GM12878 (cell line): ENCODE data around the gene PATL2.

Source experiments
- EGR1 ChIP-seq, 2 experiments: IDR thresholded peaks; 1 replicate in 1 of 2; 2 replicates in 1 of 2; pipeline ENCODE4 v1.6.1; 2011 to 2012; ENCODE audit warnings: low read depth in 2 of 2, low read length in 2 of 2, borderline replicate concordance in 1 of 2, mild to moderate bottlenecking in 1 of 2, moderate library complexity in 1 of 2
- NR2C1 ChIP-seq: fragments of 450-650 bp; IDR thresholded peaks from 2 replicates; pipeline ENCODE4 v1.6.1; 2017; ENCODE audit warnings: antibody characterized with exemption, mild to moderate bottlenecking, moderate library complexity
- POLR2A ChIP-seq: IDR thresholded peaks from 2 replicates; pipeline ENCODE4 v1.6.1; 2011; ENCODE audit warnings: low read depth, mild to moderate bottlenecking, low read length
- ZNF622 ChIP-seq: fragments of 450-650 bp; IDR thresholded peaks from 2 replicates; pipeline ENCODE4 v1.6.1; 2017; ENCODE audit warnings: mild to moderate bottlenecking, inconsistent platforms
- ZZZ3 ChIP-seq: IDR thresholded peaks from 2 replicates; pipeline ENCODE4 v1.6.1; 2011; ENCODE audit warnings: low read depth; ENCODE audit not compliant: control insufficient read depth, insufficient read length
- TF ChIP-seq, protein P1 (sequence below), 3 experiments: IDR thresholded peaks in 2 of 3; conservative IDR thresholded peaks in 1 of 3; 2 replicates each; pipeline ENCODE4 v1.5.1; 2011; ENCODE audit warnings: low read depth in 3 of 3, low read length in 3 of 3, mild to moderate bottlenecking in 3 of 3, control low read depth in 2 of 3, moderate library complexity in 2 of 3, inconsistent platforms in 1 of 3, mixed read lengths in 1 of 3; ENCODE audit not compliant: control insufficient read depth in 2 of 3, insufficient read depth in 1 of 3; ENCODE audit errors: extremely low read depth in 1 of 3

DNA sequence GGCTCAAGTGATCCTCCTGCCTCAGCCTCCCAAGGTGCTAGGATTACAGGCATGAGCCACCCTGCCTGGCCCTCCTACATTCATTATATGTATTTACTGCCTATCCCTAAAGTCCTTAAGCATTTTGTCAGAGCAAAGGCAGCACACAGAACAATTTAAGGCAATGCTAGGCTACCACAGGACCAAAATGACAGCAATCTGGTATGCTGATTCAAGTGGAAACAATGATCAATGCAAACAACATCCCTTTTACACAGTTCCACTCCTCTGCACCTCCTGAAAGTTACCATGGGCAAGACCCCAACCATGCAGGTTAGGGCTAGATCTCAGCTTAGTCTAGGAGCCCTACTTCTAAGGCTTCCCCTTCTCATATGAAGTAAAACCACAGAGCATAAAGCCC is 87.9 kb downstream of the PATL2 start:
- TF ChIP-seq ZNF622 (no peak), NR2C1 (no peak), POLR2A (no peak), EGR1 (IDR thresholded peaks at IDR 0.05; ENCODE audit: borderline replicate concordance in 1 of 2, low read depth in 2 of 2, low read length in 2 of 2) (no peak), ZZZ3 (no peak)
- TF ChIP-seq, protein P1, sequence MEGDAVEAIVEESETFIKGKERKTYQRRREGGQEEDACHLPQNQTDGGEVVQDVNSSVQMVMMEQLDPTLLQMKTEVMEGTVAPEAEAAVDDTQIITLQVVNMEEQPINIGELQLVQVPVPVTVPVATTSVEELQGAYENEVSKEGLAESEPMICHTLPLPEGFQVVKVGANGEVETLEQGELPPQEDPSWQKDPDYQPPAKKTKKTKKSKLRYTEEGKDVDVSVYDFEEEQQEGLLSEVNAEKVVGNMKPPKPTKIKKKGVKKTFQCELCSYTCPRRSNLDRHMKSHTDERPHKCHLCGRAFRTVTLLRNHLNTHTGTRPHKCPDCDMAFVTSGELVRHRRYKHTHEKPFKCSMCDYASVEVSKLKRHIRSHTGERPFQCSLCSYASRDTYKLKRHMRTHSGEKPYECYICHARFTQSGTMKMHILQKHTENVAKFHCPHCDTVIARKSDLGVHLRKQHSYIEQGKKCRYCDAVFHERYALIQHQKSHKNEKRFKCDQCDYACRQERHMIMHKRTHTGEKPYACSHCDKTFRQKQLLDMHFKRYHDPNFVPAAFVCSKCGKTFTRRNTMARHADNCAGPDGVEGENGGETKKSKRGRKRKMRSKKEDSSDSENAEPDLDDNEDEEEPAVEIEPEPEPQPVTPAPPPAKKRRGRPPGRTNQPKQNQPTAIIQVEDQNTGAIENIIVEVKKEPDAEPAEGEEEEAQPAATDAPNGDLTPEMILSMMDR (IDR thresholded peaks at IDR 0.05 in 2 of 3, conservative IDR thresholded peaks at IDR 0.05 in 1 of 3; ENCODE audit: control insufficient read depth in 2 of 3, extremely low read depth in 1 of 3, insufficient read depth in 1 of 3, low read depth in 3 of 3, low read length in 3 of 3), result no peak
